ENCODE results near the gene LAD1. TPM values are rescaled to one million over a fixed set of nuclear protein-coding genes. Genes with fewer than 3 reads are reported as not detected.
A peak's percentile ranks its signal among the peaks of the same experiment; 100 is the strongest.

LAD1 gene
- total RNA-seq, 1 donor from 2014 or later: 1.9 TPM

- intact Hi-C loops (cut with DNase I): no loop called here
- DNase-seq: no peak
- peak; percentile 30 for ATAC-seq (ENCODE audit: poor library complexity)
Measured at GRCh38 chr1:201399352-201400126, 415 bp upstream of the LAD1 start.

DNA sequence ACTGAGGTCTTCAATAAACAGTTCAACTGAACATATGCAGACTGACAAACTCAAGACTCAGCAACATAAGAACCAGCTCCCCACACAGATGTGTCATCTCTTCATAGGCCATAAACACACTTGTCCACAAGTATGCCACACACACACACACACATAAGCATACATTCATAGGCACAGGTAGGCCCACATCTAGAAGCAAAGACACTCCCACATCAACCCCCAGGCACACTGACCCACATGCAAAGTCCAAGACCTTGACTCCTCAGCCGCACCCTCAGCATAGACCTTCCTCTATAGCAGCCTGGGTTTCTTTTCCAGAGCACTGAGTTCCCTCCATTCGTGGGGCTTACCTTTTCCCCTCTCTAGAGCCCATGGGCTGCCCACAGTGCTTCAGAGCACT is 1.4 kb downstream of the LAD1 start:
- intact Hi-C loops (cut with DNase I): no loop called here
- peak; percentile 11 for DNase-seq
- no peak for ATAC-seq (ENCODE audit: poor library complexity)

DNA sequence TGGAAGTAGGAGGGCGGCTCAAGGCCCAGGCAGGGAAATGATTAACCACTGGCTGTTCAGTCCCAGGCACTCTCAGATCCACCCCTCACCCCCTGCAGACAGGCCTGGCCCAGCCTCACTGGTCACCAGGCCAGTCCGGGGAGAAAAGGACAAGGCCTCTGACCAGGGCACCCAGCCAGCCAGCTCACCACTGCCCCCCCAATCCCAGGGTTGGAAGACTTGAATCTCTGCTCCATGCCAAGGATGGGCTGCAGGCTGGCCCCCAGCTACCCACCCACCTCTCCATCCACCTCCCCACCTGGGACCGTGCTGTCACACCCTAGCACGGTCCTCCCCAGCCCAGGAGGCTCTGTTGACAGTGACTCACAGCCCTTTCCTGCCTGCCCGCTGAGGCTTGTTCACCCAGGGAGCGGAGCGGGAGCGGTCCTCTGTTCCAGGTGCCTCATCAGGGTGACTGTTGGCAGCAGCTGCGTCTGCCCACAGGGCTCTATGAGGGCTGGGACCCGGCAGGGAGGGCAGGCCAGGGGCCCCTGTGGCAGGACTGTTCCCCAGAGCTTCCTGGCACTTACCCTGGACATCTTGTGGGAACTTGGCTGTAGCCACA is 2.2 kb downstream of the LAD1 start:
- intact Hi-C loops (cut with DNase I): no loop called here
- ATAC-seq (ENCODE audit: poor library complexity) (peak; percentile 24), DNase-seq (peak; percentile 33)

GRCh38 chr1:201395936-201396335 is 3.2 kb downstream of the LAD1 start:
- intact Hi-C loops (cut with DNase I): no loop called here
- ATAC-seq (ENCODE audit: poor library complexity) (no peak), DNase-seq (peak; percentile 14)

DNA sequence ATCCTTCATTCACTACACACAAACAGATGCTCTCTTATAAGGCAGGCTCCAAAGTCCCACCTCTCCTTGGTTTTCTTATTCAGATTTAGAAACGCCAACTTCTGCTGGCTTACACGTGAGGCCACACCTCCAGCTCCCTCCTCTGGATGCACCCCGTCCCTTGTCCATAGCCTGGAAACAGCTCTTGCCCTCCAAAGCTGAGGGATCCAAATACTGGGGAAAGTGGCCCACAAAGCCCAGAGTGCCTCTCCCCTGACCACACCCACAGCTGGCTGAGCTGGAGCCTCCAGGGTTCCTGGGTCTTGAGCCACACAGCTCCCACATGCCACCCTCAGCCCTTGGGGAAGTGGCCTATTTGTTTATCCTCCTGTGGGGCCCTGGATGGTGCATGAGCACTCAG is 4.5 kb downstream of the LAD1 start:
- DNase-seq (peak; percentile 4), ATAC-seq (ENCODE audit: poor library complexity) (no peak)
- intact Hi-C loops (cut with DNase I): no loop called here

DNA sequence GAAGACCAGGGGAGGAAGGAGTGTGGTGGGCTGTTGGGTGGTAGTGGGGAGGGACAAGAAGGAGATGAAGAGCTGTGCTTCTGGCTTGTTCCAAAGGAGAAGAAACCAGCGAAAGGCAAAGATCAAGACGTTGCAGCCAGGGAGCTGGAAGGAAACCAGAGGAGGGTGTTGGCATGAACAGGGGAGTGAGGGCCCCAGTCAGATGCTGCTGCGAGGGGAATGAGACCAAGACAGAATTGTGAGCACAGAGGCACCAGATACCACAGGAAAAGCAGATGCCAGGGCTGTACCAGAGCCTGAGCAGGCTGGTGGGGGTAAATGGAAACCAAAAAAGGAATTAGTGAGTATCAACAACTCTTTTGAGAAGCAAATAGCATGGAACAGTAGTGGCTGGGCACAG is 6.0 kb downstream of the LAD1 start:
- no peak for ATAC-seq (ENCODE audit: poor library complexity)
- DNase-seq: peak; percentile 14
- intact Hi-C loops (cut with DNase I): no loop called here

GRCh38 chr1:201391651-201392511 is 7.2 kb downstream of the LAD1 start:
- DNase-seq (no peak), ATAC-seq (ENCODE audit: poor library complexity) (no peak)
- intact Hi-C loops (cut with DNase I): no loop called here

DNA sequence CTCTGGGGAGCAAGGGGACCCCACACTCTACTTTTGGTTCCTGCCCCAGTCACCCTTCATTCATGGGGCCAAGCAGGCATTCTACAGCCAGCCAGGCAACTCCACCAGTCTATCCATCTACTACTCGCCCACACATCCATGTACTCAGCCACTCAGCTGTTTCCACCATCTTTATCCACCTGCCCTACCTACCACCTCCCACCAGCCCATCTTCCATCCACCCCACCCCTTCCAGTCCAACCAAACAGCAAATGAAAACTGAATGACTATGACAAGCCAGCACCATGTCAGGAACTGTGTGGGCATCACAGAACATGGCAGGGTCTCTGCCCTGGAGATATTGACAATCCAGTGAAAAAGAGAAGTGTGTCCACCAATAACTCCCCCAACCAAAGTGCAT is 7.9 kb downstream of the LAD1 start:
- DNase-seq (no peak), ATAC-seq (ENCODE audit: poor library complexity) (no peak)
- intact Hi-C loops (cut with DNase I): no loop called here

DNA sequence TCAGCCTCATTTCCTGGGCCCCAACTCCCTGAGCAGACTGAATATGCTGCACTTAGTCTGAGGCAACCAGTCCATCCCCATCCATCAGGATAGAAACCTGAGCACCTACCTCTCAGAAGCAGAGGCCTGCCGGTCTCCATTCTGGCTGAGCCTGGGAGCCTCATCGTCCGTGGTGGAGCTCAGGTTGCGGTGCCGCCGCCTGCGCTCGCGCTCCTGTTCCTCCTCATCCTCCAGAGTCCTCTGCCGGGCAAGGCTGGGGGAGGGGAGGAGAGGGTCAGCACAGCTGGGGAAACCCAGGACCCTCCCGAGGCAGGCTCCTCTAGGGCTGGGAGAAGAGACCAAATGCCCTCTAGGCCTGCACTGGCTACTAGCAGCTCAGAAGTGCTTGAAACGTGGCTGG is 10.1 kb downstream of the LAD1 start:
- ATAC-seq (ENCODE audit: poor library complexity): no peak
- intact Hi-C loops (cut with DNase I): no loop called here
- DNase-seq: peak; percentile 18

DNA sequence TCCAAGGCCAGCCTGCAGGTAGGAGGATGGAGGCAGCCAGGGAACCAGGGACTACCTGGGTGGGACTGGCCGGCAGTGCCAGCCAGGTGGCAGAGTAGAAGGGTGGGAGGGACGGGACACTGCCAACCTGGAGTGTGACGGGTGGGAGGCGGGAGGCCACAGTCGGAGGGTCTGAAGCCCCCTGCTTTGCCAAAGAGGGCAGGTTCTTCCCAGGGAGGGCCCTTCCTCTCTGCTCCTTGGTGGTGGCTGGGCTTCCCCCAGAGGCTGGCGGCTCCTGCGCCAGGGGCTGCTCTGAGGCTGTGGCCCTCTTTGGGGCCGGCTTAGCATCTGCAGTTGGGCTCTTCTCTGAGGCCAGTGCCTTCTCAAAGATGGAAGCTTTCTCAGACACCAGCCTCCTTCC is 12.9 kb downstream of the LAD1 start:
- intact Hi-C loops (cut with DNase I): no loop called here
- DNase-seq (peak; percentile 15), ATAC-seq (ENCODE audit: poor library complexity) (no peak)

GRCh38 chr1:201385299-201385891 is 13.7 kb downstream of the LAD1 start:
- DNase-seq (peak; percentile 75), ATAC-seq (ENCODE audit: poor library complexity) (peak; percentile 73)
- intact Hi-C loops (cut with DNase I): no loop called here

GRCh38 chr1:201384406-201384782 is 14.7 kb downstream of the LAD1 start:
- no peak for ATAC-seq (ENCODE audit: poor library complexity)
- DNase-seq: no peak
- intact Hi-C loops (cut with DNase I): no loop called here

DNA sequence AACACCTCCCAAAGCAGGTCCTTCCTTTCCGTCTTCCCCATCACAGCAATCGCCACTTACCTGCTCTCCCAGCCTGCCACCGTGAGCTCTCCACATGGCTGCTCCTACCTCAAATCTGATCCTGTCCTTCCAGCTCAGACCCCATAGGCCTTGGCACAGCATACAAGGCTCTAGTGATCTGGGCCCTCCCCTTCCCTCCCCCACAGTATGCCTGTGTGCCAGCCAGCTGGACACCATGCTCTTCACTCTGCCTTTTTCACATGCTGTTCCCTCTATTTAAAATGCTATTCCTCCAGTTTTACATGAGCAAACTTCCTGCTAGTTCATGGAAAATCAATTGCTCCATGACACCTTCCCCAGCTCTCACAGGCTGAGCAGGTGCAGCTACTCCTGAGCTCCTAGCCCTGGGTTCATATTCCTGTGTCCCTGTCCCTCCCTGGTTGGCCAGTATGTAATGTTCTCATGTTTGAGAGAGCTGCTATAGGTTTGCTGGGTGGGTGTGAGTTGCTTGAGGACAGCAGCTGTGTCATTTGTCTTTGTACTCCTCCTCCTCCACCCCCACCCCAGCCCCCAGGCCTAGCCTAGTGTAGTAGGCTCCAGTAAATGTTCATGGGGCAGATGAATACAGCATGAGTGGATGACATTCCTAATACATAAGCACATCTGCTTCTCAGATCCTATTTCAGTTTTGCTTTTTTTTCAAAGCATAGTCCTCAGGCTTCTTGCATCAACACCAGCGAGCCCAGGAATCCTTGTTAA is 15.3 kb downstream of the LAD1 start:
- intact Hi-C loops (cut with DNase I): no loop called here
- DNase-seq (no peak), ATAC-seq (ENCODE audit: poor library complexity) (no peak)

DNA sequence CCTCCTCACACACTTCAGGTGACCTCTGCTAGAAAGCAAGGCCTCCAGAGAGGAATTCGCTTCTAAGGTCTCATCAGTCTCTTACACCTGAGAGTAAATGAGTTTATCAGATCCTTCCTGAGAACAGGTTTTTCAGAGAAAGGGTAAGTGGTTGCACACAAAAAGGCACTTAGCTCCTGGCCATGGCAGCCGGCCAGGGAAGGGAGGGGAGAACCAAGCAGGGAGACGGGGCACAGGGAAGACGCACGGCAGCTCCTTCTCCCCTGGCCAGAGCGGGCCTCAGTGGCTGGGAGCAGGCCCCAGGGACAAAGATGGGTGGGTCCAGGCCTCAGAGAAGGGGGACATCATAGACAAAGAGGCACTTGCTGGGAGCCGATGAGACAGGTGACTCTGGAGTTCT is 18.0 kb downstream of the LAD1 start:
- no peak for DNase-seq
- ATAC-seq (ENCODE audit: poor library complexity): no peak
- intact Hi-C loops (cut with DNase I): no loop called here

DNA sequence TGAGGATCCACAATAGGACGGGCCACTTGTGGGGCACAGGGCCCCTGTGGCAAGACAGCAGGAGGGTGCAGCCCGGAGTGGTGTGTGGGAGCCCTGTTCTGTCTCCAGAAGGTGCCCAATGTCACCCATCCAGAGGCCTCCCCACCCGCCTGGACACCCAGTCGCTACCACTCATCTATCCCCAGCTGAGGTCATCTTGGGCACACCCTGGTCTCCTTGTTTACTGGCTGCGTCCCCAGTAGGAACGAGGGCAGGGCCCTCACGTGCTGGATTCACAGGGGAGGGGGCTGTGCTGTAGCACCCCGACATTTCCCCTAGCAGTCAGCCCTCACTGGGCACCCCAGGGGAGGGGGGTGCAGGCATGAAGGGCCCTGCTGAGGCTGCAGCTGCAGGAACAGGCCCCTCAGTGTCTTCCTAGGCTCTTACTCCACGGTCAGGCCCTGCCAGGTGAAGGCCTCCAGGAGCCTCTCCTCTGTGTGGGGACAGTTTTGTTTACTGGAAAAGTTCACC is 19.3 kb downstream of the LAD1 start:
- ATAC-seq (ENCODE audit: poor library complexity): peak; percentile 2
- intact Hi-C loops (cut with DNase I): no loop called here
- no peak for DNase-seq

- DNase-seq (peak; percentile 78), ATAC-seq (ENCODE audit: poor library complexity) (peak; percentile 54)
- intact Hi-C loops (cut with DNase I): no loop called here
Measured at GRCh38 chr1:201378804-201379203, 20.3 kb downstream of the LAD1 start.

DNA sequence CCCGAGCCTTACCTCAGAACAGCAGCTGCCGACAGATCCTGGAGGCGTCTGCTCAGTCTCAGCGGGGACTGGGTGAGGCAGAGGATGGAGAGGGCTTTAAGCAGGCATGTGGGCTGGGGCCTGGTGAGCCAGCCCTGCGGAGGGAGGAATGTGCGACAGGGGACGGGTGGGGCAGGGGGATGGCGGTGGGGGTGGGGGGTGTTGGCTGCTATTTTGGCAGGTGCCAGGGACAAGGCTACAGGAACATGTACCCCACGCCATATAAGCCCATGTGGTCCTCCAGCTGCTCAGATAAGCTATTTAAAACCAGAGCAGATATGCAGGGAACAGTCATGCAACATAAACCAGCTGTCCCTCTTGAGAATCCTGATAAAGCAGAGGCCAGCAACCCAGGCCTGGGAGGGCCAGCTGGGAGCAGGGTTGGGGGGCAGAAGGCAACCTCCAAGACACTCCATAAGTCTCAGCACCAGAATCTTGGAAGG is 21.5 kb downstream of the LAD1 start, which contains the start of gene TNNT2:
TNNT2 (minus strand) TSS at position 70 of the 482 bp plus-strand sequence. CDS start 4,426 bp downstream, outside the sequence.
- intact Hi-C loops (cut with DNase I): no loop called here
- ATAC-seq (ENCODE audit: poor library complexity) (peak; percentile 58), DNase-seq (peak; percentile 77)

Data from Right ventricle myocardium superior (tissue), 1 donor.